Measurements from ENCODE around the gene EYS.

DNA sequence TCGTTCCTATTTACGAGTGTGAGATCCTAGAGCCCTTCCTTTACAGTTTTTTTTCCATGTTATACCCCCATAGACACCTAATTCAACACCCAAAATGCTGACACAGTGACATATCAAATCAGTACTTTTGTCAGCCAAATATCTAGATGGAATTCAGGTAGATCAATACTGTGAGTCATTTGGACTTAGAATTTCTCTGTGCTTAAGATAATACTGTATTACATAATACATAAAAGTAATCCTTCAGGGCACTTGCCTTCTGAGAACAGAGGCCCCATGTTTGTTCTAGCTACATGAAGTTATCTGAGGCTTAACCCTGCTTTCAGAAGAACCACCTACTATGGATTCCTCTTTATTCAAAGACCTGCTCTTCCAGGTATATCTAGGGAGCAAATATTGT is 1448.3 kb downstream of the EYS start:
- TF ChIP-seq, protein P1, sequence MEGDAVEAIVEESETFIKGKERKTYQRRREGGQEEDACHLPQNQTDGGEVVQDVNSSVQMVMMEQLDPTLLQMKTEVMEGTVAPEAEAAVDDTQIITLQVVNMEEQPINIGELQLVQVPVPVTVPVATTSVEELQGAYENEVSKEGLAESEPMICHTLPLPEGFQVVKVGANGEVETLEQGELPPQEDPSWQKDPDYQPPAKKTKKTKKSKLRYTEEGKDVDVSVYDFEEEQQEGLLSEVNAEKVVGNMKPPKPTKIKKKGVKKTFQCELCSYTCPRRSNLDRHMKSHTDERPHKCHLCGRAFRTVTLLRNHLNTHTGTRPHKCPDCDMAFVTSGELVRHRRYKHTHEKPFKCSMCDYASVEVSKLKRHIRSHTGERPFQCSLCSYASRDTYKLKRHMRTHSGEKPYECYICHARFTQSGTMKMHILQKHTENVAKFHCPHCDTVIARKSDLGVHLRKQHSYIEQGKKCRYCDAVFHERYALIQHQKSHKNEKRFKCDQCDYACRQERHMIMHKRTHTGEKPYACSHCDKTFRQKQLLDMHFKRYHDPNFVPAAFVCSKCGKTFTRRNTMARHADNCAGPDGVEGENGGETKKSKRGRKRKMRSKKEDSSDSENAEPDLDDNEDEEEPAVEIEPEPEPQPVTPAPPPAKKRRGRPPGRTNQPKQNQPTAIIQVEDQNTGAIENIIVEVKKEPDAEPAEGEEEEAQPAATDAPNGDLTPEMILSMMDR (IDR thresholded peaks at IDR 0.05), result no peak
- TF ChIP-seq EP300 (IDR thresholded peaks at IDR 0.05) (no peak), RNF2 (IDR thresholded peaks at IDR 0.05; ENCODE audit: borderline replicate concordance, low read depth) (no peak), ESRRA (IDR thresholded peaks at IDR 0.05; ENCODE audit: borderline replicate concordance, low read length) (no peak)

Measured in A549 (cell line).